D721Med (cell line): ENCODE results near the gene NSUN2.

ENCODE experiments used
- DNase-seq: peaks from one replicate; pipeline ENCODE4 v3.0.0; 2011; ENCODE audit warnings: low spot score; ENCODE audit not compliant: insufficient read length
- FAIRE-seq: peaks from 2 replicates; lab custom pipeline; 2011; peaks lifted over from hg19 to GRCh38; lab: Jason Lieb, UNC
- TF ChIP-seq, protein P1 (sequence below): IDR thresholded peaks from 2 replicates; pipeline ENCODE4 v1.5.1; 2012; ENCODE audit warnings: mild to moderate bottlenecking, control low read depth; ENCODE audit not compliant: insufficient read depth; ENCODE audit errors: missing control alignments

Gene NSUN2

DNA sequence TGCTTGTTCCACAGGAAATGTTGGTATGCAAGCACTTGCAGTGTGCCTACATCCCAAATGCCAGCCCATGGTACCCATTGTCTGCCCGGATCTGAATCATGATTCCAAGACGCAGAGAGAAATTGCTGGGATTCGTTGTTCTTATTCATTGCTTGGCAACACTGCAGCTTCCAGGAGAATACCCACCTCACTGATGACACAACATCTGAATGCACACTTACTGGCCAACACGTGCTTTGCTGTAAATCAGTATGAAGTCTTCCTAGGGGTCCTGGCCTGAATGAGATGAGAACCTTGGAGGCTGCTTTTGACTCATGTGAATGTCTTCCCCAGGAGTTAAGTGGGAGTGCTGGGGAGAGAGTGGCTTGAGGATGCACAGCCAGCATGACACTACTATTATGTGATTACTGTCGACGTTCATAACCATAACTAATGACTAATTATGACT, 12.0 kb upstream of the NSUN2 start:
- TF ChIP-seq, protein P1, sequence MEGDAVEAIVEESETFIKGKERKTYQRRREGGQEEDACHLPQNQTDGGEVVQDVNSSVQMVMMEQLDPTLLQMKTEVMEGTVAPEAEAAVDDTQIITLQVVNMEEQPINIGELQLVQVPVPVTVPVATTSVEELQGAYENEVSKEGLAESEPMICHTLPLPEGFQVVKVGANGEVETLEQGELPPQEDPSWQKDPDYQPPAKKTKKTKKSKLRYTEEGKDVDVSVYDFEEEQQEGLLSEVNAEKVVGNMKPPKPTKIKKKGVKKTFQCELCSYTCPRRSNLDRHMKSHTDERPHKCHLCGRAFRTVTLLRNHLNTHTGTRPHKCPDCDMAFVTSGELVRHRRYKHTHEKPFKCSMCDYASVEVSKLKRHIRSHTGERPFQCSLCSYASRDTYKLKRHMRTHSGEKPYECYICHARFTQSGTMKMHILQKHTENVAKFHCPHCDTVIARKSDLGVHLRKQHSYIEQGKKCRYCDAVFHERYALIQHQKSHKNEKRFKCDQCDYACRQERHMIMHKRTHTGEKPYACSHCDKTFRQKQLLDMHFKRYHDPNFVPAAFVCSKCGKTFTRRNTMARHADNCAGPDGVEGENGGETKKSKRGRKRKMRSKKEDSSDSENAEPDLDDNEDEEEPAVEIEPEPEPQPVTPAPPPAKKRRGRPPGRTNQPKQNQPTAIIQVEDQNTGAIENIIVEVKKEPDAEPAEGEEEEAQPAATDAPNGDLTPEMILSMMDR: no peak
- DNase-seq: no peak
- FAIRE-seq: no peak

DNA sequence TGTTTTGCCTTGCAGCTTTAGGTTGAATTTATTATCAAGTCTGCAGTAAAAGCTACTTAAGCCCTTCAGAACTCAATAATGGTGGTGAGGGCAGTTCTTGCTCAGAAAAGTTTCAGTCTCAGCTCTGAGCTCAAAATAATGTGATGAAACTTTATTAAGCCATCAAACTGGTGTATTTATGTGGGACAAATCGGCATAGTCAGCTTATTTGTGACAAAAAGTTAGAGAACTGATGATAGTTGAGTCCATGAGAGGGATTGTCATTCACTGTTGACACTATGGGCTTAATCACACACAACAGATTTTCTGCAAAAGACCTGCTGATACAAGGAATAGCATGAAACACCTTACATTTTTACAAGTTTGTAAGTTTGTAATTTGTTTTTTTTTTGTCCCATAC, 9.8 kb upstream of the NSUN2 start:
- no peak for DNase-seq
- TF ChIP-seq, protein P1: no peak
- FAIRE-seq: no peak

DNA sequence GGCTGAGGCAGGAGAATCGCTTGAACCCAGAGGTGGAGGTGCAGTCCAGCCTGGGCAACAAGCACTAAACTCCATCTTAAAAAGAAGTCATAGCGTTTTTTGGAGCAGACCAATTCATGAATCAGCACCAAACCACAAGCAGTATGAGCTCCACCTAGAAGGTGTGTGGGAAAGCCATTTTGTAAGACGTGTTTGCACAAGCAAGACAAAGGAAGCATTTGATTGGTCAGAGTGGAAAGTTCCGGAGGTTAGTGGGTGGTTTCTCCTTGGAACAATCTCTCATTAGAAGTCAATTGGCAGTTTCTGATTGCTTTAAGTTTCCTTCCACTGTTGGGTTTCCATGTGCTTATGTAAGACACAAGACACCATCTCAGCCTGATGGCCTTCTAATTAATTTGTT, 5.4 kb upstream of the NSUN2 start:
- TF ChIP-seq, protein P1: no peak
- DNase-seq (no peak), FAIRE-seq (no peak)

DNA sequence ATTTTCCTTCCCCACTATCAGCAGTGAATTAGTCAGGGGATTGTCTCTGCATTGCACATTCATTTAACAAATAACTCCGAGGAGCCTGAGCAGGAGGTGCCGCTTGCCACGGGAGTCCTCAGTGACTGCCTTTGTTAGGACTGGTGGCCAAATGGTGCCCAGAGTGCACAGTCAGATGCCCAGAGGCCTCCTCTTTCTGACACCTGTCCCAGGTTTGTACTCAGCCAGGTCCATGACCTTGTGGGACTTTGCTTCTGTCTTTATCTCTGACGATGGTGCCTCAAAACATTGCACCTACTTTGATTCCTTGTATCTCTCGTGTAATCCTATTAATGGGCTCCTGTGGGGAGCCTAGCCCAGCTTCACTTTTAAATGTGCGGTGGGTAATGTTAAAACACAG, 4.7 kb upstream of the NSUN2 start:
- no peak for FAIRE-seq
- TF ChIP-seq, protein P1: no peak
- no peak for DNase-seq

DNA sequence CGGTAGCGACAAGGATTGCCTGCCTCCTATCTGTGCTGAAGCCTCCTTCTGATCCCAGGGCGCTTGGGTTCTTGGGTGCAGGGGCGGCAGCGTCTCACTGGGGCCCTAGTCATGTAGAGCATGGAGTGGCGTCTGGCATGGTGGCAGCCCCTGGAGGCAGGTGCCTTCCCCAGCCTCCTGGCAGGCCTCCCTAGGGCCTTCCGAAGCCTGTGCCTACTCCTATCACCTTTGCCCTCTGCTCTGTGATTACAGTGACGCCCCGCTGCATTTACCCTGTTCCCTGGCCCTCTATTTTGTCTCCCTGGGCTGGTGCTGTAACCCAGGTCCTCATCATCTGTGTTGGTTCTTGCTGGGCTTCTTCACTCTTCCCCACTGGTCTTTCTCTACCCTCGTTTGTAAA, 4.2 kb upstream of the NSUN2 start:
- no peak for FAIRE-seq
- TF ChIP-seq, protein P1: no peak
- DNase-seq: no peak

DNA sequence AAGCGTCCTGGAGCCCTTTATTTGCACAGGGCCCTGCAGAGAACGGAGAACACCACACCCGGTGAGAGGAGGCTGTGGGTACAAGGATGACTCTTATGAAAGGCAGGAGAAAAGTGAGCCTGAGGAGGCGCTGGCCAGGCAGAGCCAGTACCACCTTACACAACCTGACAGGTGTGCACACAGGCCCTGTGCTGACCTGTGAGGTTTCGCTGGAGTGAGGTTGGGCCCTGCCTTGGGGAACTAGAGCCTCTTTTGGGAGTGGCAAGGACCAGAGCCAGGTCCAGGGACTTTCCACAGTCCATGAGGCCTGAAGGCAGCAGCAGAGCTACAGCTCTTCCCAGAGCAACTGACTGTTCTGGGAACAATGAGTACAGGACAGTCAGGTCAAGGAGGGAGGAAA, 3.4 kb upstream of the NSUN2 start:
- TF ChIP-seq, protein P1: no peak
- no peak for FAIRE-seq
- no peak for DNase-seq

DNA sequence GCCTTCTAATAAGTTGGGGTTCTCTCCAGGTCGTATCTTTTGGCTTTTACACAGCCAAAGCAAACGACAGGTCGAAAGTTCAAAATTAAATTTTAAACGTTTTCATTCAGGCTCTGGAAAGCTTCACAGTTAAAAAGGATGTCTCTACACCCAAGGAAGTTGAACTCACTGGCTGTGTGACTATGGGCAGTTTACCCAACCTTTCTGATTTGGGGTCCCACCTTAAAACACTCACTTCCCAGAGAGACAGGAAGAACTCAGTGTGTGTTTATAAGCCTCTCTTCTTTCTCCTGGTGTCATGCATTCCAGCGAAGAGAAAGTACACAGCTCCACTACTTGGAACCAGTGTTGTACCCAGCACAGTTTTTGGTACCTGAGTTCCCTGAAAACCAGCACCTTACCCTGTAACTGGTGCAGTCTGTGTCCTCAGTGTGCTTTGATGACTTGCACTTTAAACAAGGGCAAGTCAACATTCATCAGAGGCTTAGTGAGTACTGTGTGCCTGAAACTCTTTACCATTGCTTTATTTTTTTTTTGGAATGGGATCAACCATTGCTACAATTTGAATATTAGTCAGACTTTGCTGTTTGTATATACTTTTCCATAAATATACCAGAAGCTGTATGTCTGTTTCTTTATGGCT, 2.1 kb upstream of the NSUN2 start:
- no peak for FAIRE-seq
- TF ChIP-seq, protein P1: no peak
- no peak for DNase-seq
